Endothelial cell of umbilical vein (primary cell): ENCODE data around the gene UGGT2. TPM values are rescaled to one million over a fixed set of nuclear protein-coding genes. Genes with fewer than 3 reads are reported as not detected.

Experiments
- BruUV-seq: library from RNA; stranded (reverse); fragments of 400-500 nt; replicated peaks from 2 replicates; lab custom pipeline; 2021; lab: Mats Ljungman, UMichigan
- CTCF ChIA-PET: fragments of 300-600, 350-600 bp; sonication (Branson Sonifier 250); formaldehyde crosslinking; loops from one replicate; lab custom pipeline; 2021; ENCODE audit warnings: antibody characterized with exemption, inconsistent platforms; lab: Charles Lee
- POLR2A ChIA-PET: fragments of 300-600, 350-600 bp; sonication (Branson Sonifier 250); formaldehyde crosslinking; loops from one replicate; lab custom pipeline; 2021; ENCODE audit warnings: antibody characterized with exemption, inconsistent platforms; lab: Charles Lee
- DNase-seq: peaks from one replicate; pipeline ENCODE4 v3.0.0-alpha.2; 2011; ENCODE audit warnings: low read depth, low spot score
- FAIRE-seq: peaks from 2 replicates; lab custom pipeline; 2011; peaks lifted over from hg19 to GRCh38; lab: Jason Lieb, UNC
- H2AFZ ChIP-seq: 2 replicates; pipeline ENCODE4 v1.6.0; 2012; ENCODE audit warnings: low read depth, low read length, control low read depth, inconsistent platforms
- H3K27ac ChIP-seq: 2 replicates; pipeline ENCODE4 v1.5.1; 2011; ENCODE audit warnings: low read depth, mild to moderate bottlenecking, control low read depth, low read length, moderate library complexity; ENCODE audit not compliant: insufficient read depth
- H3K27me3 ChIP-seq, 2 experiments: 2 replicates each; pipeline versions ENCODE4 v1.6.0 to v1.6.1; 2011; ENCODE audit warnings: low read length in 2 of 2, mixed read lengths in 1 of 2; ENCODE audit not compliant: control insufficient read depth in 2 of 2, insufficient read depth in 2 of 2
- H3K36me3 ChIP-seq, 2 experiments: 2 replicates in 1 of 2; 3 replicates in 1 of 2; pipeline ENCODE4 v1.5.1; 2011; ENCODE audit warnings: low read length in 2 of 2, mild to moderate bottlenecking in 1 of 2, moderate library complexity in 1 of 2; ENCODE audit not compliant: control insufficient read depth in 2 of 2, insufficient read depth in 2 of 2; ENCODE audit errors: extremely low read depth in 1 of 2
- H3K4me1 ChIP-seq: 3 replicates; pipeline ENCODE4 v1.5.1; 2011; ENCODE audit warnings: mild to moderate bottlenecking, low read length; ENCODE audit not compliant: control insufficient read depth, insufficient read depth; ENCODE audit errors: extremely low read depth
- H3K4me2 ChIP-seq: 2 replicates; pipeline ENCODE4 v1.6.1; 2011; ENCODE audit warnings: low read length, control low read depth, mixed read lengths; ENCODE audit not compliant: insufficient read depth
- H3K4me3 ChIP-seq, 3 experiments: fragments of 200-600 bp in 1 of 3; sonication (generic), shearing (Covaris generic) in 1 of 3; replicated peaks in 1 of 3; 2 replicates each; pipeline ENCODE4 v1.5.1; 2011 to 2016; ENCODE audit warnings: control low read depth in 3 of 3, low read length in 3 of 3, mild to moderate bottlenecking in 2 of 3, inconsistent platforms in 1 of 3, low read depth in 1 of 3, moderate library complexity in 1 of 3; ENCODE audit not compliant: insufficient read depth in 1 of 3
- H3K79me2 ChIP-seq: 2 replicates; pipeline ENCODE4 v1.6.0; 2012; ENCODE audit warnings: low read length, inconsistent platforms; ENCODE audit not compliant: control insufficient read depth, insufficient read depth
- H3K9ac ChIP-seq: replicated peaks from 2 replicates; pipeline ENCODE3; 2011; ENCODE audit warnings: low read length, control low read depth; ENCODE audit not compliant: insufficient read depth; ENCODE audit errors: extremely low read depth
- H3K9me1 ChIP-seq: replicated peaks from 3 replicates; pipeline ENCODE4 v1.6.0; 2011; ENCODE audit warnings: mild to moderate bottlenecking, low read length; ENCODE audit not compliant: control insufficient read depth, insufficient read depth; ENCODE audit errors: extremely low read depth
- H3K9me3 ChIP-seq: replicated peaks from 2 replicates; pipeline ENCODE4 v1.5.1; 2012; ENCODE audit warnings: low read length, inconsistent platforms; ENCODE audit not compliant: control insufficient read depth, insufficient read depth
- H4K20me1 ChIP-seq: replicated peaks from 2 replicates; pipeline ENCODE3; 2011; ENCODE audit warnings: mild to moderate bottlenecking, low read length; ENCODE audit not compliant: control insufficient read depth, insufficient read depth; ENCODE audit errors: extremely low read depth
- CTCF ChIP-seq, 2 donors: IDR thresholded peaks; 1 replicate in 1 of 2; 2 replicates in 1 of 2; pipeline ENCODE4 v1.5.1; 2011; ENCODE audit warnings: low read length in 2 of 2, mild to moderate bottlenecking in 2 of 2, moderate library complexity in 2 of 2, control low read depth in 1 of 2, inconsistent platforms in 1 of 2, low read depth in 1 of 2; ENCODE audit not compliant: insufficient read depth in 1 of 2; ENCODE audit errors: extremely low read depth in 1 of 2
- EZH2 ChIP-seq: IDR thresholded peaks from 2 replicates; pipeline ENCODE4 v1.6.1; 2012; ENCODE audit warnings: borderline replicate concordance, low read depth, mild to moderate bottlenecking, moderate library complexity, low read length, inconsistent platforms; ENCODE audit not compliant: severe bottlenecking
- FOS ChIP-seq: IDR thresholded peaks from 2 replicates; pipeline ENCODE4 v1.6.1; 2011; ENCODE audit warnings: mild to moderate bottlenecking, low read length, moderate library complexity, borderline replicate concordance; ENCODE audit not compliant: insufficient read depth
- JUN ChIP-seq: IDR thresholded peaks from 2 replicates; pipeline ENCODE4 v1.6.1; 2011; ENCODE audit warnings: borderline replicate concordance, low read depth; ENCODE audit not compliant: insufficient read length, insufficient read depth
- MYC ChIP-seq: IDR thresholded peaks from one replicate; pipeline ENCODE4 v1.6.1; 2011; ENCODE audit warnings: mild to moderate bottlenecking, low read depth, low read length
- POLR2A ChIP-seq: IDR thresholded peaks from 2 replicates; pipeline ENCODE4 v1.6.1; 2012; ENCODE audit warnings: low read depth, mild to moderate bottlenecking, control low read depth, low read length
- dilution Hi-C: fragments of 300-500 bp; cut with MboI; formaldehyde crosslinking; loops from one replicate; pipeline ENCODE4 v1.15.0; 2019; ENCODE audit warnings: low sequenced_read_pairs; ENCODE audit not compliant: extremely low pct_ligation_motif_present
- intact Hi-C: fragments of 100-400 bp; cut with micrococcal nuclease; formaldehyde crosslinking; loops from one replicate; pipeline ENCODE4 v1.10.0; 2022
- polyA plus RNA-seq, 4 experiments: library from polyadenylated mRNA; depleted of rRNA in 3 of 4; stranded (reverse) in 3 of 4; unstranded in 1 of 4; fragments of >200 nt; gene quantifications; 2 replicates each; pipeline versions ENCODE4 v1.2.1 to v1.2.3, GENCODE V29; 2011 to 2012; ENCODE audit warnings: missing spikeins in 1 of 4
- total RNA-seq: library from RNA; stranded (reverse); gene quantifications from 2 replicates; pipeline ENCODE4 v1.2.3, GENCODE V29; 2021
- TF ChIP-seq, protein P1 (sequence below): IDR thresholded peaks from 2 replicates; pipeline ENCODE4 v1.6.1; 2011; ENCODE audit not compliant: insufficient read depth, insufficient read length

Gene UGGT2
- total and polyA plus RNA-seq, 2 donors (not counting 3 experiments of a cell fraction or from before 2014, with no cell fraction given): 4.6 to 25.1 TPM

- peak; percentile 33 for FAIRE-seq
- intact Hi-C loops (loop anchor here (1.0 kb wide), 1 partner anchor 56 kb away; no protein-coding TSS in a partner anchor), dilution Hi-C loops (no loop called here)
- DNase-seq: peak; percentile 39
- Histone ChIP-seq H3K79me2 (no peaks in the 10 kb centered on the region), H2AFZ (no peak overlapping the region), H4K20me1 (no peaks in the 10 kb centered on the region), H3K36me3 (no peaks in the 10 kb centered on the region), H3K4me3 (no peak overlapping the region), H3K4me2 (no peak overlapping the region), H3K9me3 (no peaks in the 10 kb centered on the region), H3K4me1 (no peaks in the 10 kb centered on the region), H3K27ac (no peak overlapping the region), H3K9ac (no peak overlapping the region), H3K27me3 (peaks cover 9% of the 10 kb centered on the region in 2 experiments), H3K9me1 (no peaks in the 10 kb centered on the region)
- POLR2A ChIA-PET: no interaction called here
- TF ChIP-seq CTCF (IDR thresholded peaks at IDR 0.05; ENCODE audit: extremely low read depth in 1 of 2, insufficient read depth in 1 of 2, low read depth in 1 of 2, low read length in 2 of 2) (peak; percentile 46 to 52), MYC (no peak), POLR2A (no peak), EZH2 (no peak)
- CTCF ChIA-PET: interaction anchor here (1.3 kb wide), 1 partner anchor 21 kb away, joined by 3 read pairs; no protein-coding TSS in a partner anchor
- BruUV-seq: no TSS peak
Measured at GRCh38 chr13:96075953-96076543, 22.8 kb upstream of the UGGT2 start.

GRCh38 chr13:96072392-96072791 is 19.2 kb upstream of the UGGT2 start:
- Histone ChIP-seq H4K20me1 (no peaks in the 10 kb centered on the region), H3K9me3 (no peaks in the 10 kb centered on the region)
- TF ChIP-seq FOS (no peak), JUN (no peak), POLR2A (no peak), CTCF (IDR thresholded peaks at IDR 0.05; ENCODE audit: extremely low read depth in 1 of 2, insufficient read depth in 1 of 2, low read depth in 1 of 2, low read length in 2 of 2) (no peak)
- TF ChIP-seq, protein P1, sequence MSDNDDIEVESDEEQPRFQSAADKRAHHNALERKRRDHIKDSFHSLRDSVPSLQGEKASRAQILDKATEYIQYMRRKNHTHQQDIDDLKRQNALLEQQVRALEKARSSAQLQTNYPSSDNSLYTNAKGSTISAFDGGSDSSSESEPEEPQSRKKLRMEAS: no peak

More at GRCh38 chr13:96072392-96072791, 19.2 kb upstream of the UGGT2 start:
- ChIA-PET POLR2A (no interaction called here), CTCF (interaction anchor here (0.6 to 1.9 kb wide), 4 partner anchors 14 to 1195 kb away, joined by 3 to 7 read pairs (median 4); no protein-coding TSS in a partner anchor)
- DNase-seq: no peak
- no peaks in the 10 kb centered on the region for H3K9me1 ChIP-seq
- H3K4me2 ChIP-seq: no peak overlapping the region
- H3K79me2 ChIP-seq: no peaks in the 10 kb centered on the region
- dilution Hi-C loops (no loop called here), intact Hi-C loops (no loop called here)
- no peak overlapping the region for H3K4me3 ChIP-seq
- no peak for FAIRE-seq
- H3K9ac ChIP-seq: no peak overlapping the region
- H3K4me1 ChIP-seq: no peaks in the 10 kb centered on the region
- no peak overlapping the region for H2AFZ ChIP-seq
- H3K27me3 ChIP-seq: peaks cover 11 to 13% of the 10 kb centered on the region in 2 experiments
- BruUV-seq: no TSS peak
- H3K36me3 ChIP-seq: no peaks in the 10 kb centered on the region
- no peak overlapping the region for H3K27ac ChIP-seq
